ENCODE results near the gene ADIRF. TPM values are rescaled to one million over a fixed set of nuclear protein-coding genes. Genes with fewer than 3 reads are reported as not detected.

Gene ADIRF
- total RNA-seq, 4 donors from 2014 or later: 504 to 829 (median 668) TPM

DNA sequence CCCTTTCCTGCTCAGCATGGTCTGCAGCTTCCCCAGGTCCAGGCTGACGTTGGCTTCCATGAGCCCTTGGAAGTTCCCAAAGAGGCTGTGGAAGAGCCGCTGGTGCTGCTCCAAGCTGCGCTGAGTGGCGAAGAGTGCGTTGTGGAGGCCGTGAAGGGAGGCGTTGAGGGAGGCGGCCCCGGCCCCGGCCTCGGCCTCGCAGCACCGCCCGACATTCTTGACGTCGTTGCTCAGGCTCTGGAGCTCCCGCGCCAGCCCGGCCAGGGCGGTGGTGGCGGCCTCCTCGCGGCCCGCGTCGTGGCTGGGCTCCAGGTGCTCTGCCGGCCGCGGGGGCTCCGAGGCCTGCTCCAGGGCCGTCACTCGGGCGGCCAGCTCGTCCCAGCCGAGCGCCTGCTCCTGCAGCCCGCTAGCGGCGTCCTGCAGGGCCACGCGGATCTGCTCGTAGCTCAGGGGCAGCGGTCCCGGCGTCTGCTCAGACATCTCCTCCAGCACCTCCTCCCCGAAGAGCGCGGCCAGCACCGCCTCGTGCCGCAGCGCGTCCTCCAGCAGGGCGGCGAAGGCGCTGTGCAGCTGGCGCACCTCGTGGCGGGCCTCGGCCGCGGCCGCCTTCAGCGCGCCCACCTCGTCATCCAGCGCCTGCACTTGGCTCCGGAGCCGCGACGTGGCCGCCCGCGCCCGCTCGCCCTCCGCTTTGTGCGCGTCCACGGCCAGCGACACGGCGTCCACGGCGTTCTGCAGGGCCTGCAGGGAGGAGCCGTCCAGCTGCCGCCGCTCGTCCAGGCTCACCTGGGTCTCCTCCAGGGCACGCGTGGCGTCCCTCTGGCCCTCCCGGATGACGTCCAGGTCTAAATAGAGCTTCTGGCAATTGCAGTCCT is 25.6 kb upstream of the ADIRF start:
- no peak for ATAC-seq (ENCODE audit: low FRiP score)
- TF ChIP-seq, protein P1, sequence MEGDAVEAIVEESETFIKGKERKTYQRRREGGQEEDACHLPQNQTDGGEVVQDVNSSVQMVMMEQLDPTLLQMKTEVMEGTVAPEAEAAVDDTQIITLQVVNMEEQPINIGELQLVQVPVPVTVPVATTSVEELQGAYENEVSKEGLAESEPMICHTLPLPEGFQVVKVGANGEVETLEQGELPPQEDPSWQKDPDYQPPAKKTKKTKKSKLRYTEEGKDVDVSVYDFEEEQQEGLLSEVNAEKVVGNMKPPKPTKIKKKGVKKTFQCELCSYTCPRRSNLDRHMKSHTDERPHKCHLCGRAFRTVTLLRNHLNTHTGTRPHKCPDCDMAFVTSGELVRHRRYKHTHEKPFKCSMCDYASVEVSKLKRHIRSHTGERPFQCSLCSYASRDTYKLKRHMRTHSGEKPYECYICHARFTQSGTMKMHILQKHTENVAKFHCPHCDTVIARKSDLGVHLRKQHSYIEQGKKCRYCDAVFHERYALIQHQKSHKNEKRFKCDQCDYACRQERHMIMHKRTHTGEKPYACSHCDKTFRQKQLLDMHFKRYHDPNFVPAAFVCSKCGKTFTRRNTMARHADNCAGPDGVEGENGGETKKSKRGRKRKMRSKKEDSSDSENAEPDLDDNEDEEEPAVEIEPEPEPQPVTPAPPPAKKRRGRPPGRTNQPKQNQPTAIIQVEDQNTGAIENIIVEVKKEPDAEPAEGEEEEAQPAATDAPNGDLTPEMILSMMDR (IDR thresholded peaks at IDR 0.05): no peak
- no peak for DNase-seq (ENCODE audit: low spot score)

GRCh38 chr10:86943316-86944030 is 24.8 kb upstream of the ADIRF start:
- TF ChIP-seq, protein P1 (IDR thresholded peaks at IDR 0.05): no peak
- DNase-seq (ENCODE audit: low spot score) (no peak), ATAC-seq (ENCODE audit: low FRiP score) (no peak)

GRCh38 chr10:86944031-86944419 is 24.3 kb upstream of the ADIRF start:
- no peak for ATAC-seq (ENCODE audit: low FRiP score)
- TF ChIP-seq, protein P1 (IDR thresholded peaks at IDR 0.05): no peak
- DNase-seq (ENCODE audit: low spot score): no peak

DNA sequence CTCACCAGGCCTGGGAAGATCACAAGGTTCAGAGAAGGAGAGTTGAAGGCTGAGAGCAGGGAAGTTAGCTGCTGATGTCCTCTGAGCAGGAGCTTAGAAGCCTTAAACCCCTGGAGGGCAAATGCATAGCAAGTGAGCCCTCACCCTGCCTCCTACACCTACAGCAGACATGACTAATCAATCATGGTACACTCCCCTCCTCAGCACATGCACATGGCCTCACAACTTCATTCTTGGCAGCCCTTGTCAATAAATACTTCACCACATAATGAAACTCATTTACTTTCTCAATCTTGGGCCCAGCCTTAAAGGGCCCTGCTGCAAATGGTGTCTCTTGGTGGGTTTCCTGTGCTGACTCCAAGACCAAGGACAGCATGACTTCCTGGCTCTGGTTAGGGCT is 23.8 kb upstream of the ADIRF start:
- ATAC-seq (ENCODE audit: low FRiP score): peak; percentile 44
- TF ChIP-seq, protein P1 (IDR thresholded peaks at IDR 0.05): no peak
- DNase-seq (ENCODE audit: low spot score): no peak

GRCh38 chr10:86944907-86945306 is 23.4 kb upstream of the ADIRF start:
- DNase-seq (ENCODE audit: low spot score): no peak
- ATAC-seq (ENCODE audit: low FRiP score): no peak
- TF ChIP-seq, protein P1 (IDR thresholded peaks at IDR 0.05): no peak

DNA sequence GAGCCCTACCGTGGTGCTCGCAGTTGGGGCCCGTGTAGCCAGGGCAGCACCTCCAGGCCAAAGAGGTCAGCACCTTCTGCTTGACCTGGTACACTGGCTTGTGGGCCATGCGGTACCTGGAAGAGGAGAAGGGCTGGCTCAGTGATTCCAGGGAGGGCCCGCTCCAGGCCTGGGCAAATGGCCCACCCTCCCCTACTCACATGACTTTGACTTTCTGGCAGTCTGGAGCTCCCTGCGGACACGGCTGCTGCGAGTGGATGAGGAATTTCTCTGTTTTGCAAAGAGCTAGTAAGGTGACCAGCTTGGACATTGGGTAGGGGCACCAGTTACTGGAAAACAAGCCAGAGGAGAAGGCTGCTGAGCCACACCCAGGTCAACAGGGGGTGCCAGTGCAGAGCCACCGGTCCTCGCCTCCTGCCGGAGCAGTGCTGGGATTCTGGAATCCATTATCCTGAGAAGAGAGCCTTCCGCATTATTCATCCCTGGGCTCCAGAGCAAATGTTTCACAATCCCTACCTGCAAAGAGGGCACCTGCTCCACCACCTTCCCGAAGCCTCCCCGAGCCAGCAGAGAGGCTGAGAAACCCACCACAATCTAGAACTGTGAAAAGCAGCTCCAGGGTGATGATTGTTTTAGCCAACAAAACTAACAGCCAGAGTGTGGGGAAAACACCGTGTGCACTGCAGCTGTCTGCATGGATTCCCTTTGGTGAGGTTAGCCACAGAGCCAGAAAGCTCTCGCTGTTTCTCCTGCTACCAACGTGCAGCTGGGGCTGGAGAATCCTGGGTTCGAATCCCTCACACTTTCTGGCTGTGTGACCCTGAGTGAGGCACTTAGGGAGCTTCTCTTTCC is 22.7 kb upstream of the ADIRF start:
- ATAC-seq (ENCODE audit: low FRiP score) (peak; percentile 58), DNase-seq (ENCODE audit: low spot score) (no peak)
- TF ChIP-seq, protein P1 (IDR thresholded peaks at IDR 0.05): no peak

Data from omental fat pad (tissue), 4 donors.